PC-9 (cell line): ENCODE results near the gene ULBP3. TPM values are rescaled to one million over a fixed set of nuclear protein-coding genes. Genes with fewer than 3 reads are reported as not detected.

Experiments
- BruUV-seq: library from RNA; stranded (reverse); fragments of 400-500 nt; replicated peaks from 2 replicates; lab custom pipeline; 2021; lab: Mats Ljungman, UMichigan
- CTCF ChIA-PET: fragments of 300-600 bp; sonication (Branson Sonifier 250); formaldehyde crosslinking; loops from one replicate; lab custom pipeline; 2022; ENCODE audit warnings: antibody characterized with exemption; lab: Charles Lee
- POLR2A ChIA-PET: fragments of 300-600 bp; sonication (Branson Sonifier 250); formaldehyde crosslinking; loops from one replicate; lab custom pipeline; 2022; ENCODE audit warnings: antibody characterized with exemption; ENCODE audit not compliant: unreplicated experiment; lab: Charles Lee
- DNase-seq, 2 experiments: peaks; one replicate each; pipeline versions ENCODE4 v3.0.0 to v3.0.0-alpha.2; 2015 to 2022; ENCODE audit warnings: mixed read lengths in 1 of 2
- H2AFZ ChIP-seq: fragments of 200-600 bp; sonication (generic); 2 replicates; pipeline ENCODE4 v1.8.1; 2017; ENCODE audit warnings: antibody characterized with exemption
- H3F3A ChIP-seq: fragments of 200-600 bp; sonication (generic); 2 replicates; pipeline ENCODE4 v1.8.1; 2017; ENCODE audit warnings: antibody characterized with exemption, mild to moderate bottlenecking, low read depth; ENCODE audit not compliant: insufficient read depth
- H3K27ac ChIP-seq: fragments of 200-600 bp; sonication (generic); 2 replicates; pipeline ENCODE4 v1.6.1; 2016; ENCODE audit warnings: mixed run types
- H3K27me3 ChIP-seq: fragments of 200-600 bp; sonication (generic); 2 replicates; pipeline ENCODE4 v1.6.1; 2016; ENCODE audit warnings: low read depth, mixed run types; ENCODE audit not compliant: insufficient read depth
- H3K36me3 ChIP-seq: fragments of 200-600 bp; sonication (generic); 2 replicates; pipeline ENCODE4 v1.6.1; 2016; ENCODE audit warnings: low read depth, mixed run types
- H3K4me1 ChIP-seq: fragments of 200-600 bp; sonication (generic); replicated peaks from 2 replicates; pipeline ENCODE4 v1.6.1; 2016; ENCODE audit warnings: mixed run types; ENCODE audit not compliant: insufficient read depth
- H3K4me2 ChIP-seq: fragments of 200-600 bp; sonication (generic); 2 replicates; pipeline ENCODE4 v1.6.1; 2017; ENCODE audit warnings: mixed run types
- H3K4me3 ChIP-seq: fragments of 200-600 bp; sonication (generic); 2 replicates; pipeline ENCODE4 v1.6.1; 2016; ENCODE audit warnings: mixed run types
- H3K79me2 ChIP-seq: fragments of 200-600 bp; sonication (generic); 2 replicates; pipeline ENCODE4 v1.6.1; 2017; ENCODE audit warnings: low read depth, mixed run types
- H3K9me2 ChIP-seq: fragments of 200-600 bp; sonication (generic); 2 replicates; pipeline ENCODE4 v1.8.1; 2017; ENCODE audit warnings: mild to moderate bottlenecking; ENCODE audit not compliant: insufficient read depth
- H3K9me3 ChIP-seq: fragments of 200-600 bp; sonication (generic); 2 replicates; pipeline ENCODE4 v1.8.1; 2016; ENCODE audit warnings: low read depth; ENCODE audit not compliant: insufficient read depth
- H4K20me1 ChIP-seq: fragments of 200-600 bp; sonication (generic); 2 replicates; pipeline ENCODE4 v1.8.1; 2017; ENCODE audit not compliant: insufficient read depth
- EZH2 ChIP-seq: fragments of 200-600 bp; sonication (generic); IDR thresholded peaks from 2 replicates; pipeline ENCODE4 v1.8.0; 2017; ENCODE audit warnings: antibody characterized with exemption, low read depth
- intact Hi-C: fragments of 100-400 bp; cut with micrococcal nuclease; formaldehyde crosslinking; loops from one replicate; pipeline ENCODE4 v1.10.0; 2022; ENCODE audit not compliant: unreplicated experiment
- total RNA-seq: library from RNA; stranded (reverse); gene quantifications from 2 replicates; pipeline ENCODE4 v1.2.3, GENCODE V29; 2021
- TF ChIP-seq, protein P1 (sequence below): fragments of 200-600 bp; sonication (generic); conservative IDR thresholded peaks from 2 replicates; pipeline ENCODE4 v1.6.1; 2017; ENCODE audit warnings: mixed run types, antibody characterized with exemption, mild to moderate bottlenecking, moderate library complexity

Gene ULBP3
- total RNA-seq, 1 experiment from 2014 or later, result 4.2 TPM

DNA sequence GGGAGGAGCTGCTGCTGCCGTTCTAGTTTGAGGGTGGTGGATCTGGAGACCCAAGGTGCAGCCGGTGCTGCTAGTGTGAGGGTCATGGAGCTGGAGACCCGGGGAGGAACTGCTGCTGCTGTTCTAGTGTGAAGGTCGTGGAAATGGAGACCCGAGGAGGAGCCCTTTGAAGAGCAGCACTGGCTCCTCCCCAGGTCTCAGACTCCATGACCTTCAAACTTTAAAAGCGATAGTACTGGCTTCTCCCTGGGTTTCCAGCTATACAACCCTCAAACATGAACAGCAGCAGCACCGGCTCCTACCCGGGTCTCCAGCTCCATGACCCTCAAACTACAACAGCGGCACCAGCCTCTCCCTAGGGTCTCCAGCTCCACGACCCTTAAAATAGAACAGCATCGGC, 15.5 kb downstream of the ULBP3 start:
- no peak overlapping the region for H3K4me2 ChIP-seq
- BruUV-seq, result no TSS peak
- no peak overlapping the region for H3K27ac ChIP-seq

DNA sequence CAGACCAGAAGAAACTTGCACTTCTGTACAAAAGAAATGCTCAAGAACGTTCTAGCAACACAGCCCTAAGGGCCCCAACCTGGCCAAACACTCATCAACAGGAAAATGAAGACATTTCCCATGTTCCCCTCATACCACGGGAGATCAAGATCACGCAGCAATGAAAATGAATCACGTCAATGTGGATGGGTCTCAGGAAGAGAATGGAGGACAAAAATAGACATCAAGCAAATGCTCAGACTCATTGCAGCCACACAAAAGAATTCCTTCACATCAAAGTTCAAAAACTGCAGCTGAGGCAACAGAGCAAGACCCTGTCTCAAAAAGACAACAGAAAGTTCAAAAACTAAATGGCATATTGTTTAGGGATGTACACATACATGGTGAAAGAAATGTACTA, 18.1 kb downstream of the ULBP3 start:
- H3K4me2 ChIP-seq, result no peak overlapping the region
- no peaks in the 10 kb centered on the region for H3K79me2 ChIP-seq
- ChIA-PET CTCF (no interaction called here), POLR2A (no interaction called here)
- no peak overlapping the region for H2AFZ ChIP-seq
- peaks cover 44% of the 10 kb centered on the region for H3K27me3 ChIP-seq
- no peaks in the 10 kb centered on the region; the same call in 1 of the 2 replicates for H3K4me1 ChIP-seq
- no peaks in the 10 kb centered on the region for H3F3A ChIP-seq
- no peaks in the 10 kb centered on the region for H4K20me1 ChIP-seq
- intact Hi-C loops, result no loop called here
- H3K9me2 ChIP-seq, result no peaks in the 10 kb centered on the region
- H3K36me3 ChIP-seq, result no peaks in the 10 kb centered on the region
- H3K9me3 ChIP-seq, result no peaks in the 10 kb centered on the region
- no TSS peak for BruUV-seq
- TF ChIP-seq EZH2, result no peak
- TF ChIP-seq, protein P1, sequence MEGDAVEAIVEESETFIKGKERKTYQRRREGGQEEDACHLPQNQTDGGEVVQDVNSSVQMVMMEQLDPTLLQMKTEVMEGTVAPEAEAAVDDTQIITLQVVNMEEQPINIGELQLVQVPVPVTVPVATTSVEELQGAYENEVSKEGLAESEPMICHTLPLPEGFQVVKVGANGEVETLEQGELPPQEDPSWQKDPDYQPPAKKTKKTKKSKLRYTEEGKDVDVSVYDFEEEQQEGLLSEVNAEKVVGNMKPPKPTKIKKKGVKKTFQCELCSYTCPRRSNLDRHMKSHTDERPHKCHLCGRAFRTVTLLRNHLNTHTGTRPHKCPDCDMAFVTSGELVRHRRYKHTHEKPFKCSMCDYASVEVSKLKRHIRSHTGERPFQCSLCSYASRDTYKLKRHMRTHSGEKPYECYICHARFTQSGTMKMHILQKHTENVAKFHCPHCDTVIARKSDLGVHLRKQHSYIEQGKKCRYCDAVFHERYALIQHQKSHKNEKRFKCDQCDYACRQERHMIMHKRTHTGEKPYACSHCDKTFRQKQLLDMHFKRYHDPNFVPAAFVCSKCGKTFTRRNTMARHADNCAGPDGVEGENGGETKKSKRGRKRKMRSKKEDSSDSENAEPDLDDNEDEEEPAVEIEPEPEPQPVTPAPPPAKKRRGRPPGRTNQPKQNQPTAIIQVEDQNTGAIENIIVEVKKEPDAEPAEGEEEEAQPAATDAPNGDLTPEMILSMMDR, result no peak
- no peak overlapping the region for H3K27ac ChIP-seq
- no peak for DNase-seq
- no peak overlapping the region for H3K4me3 ChIP-seq

More for the DNA sequence above, 15.5 kb downstream of the ULBP3 start:
- H3K9me3 ChIP-seq, result no peaks in the 10 kb centered on the region
- H3K27me3 ChIP-seq, result peaks cover 56% of the 10 kb centered on the region
- H3K4me3 ChIP-seq, result no peak overlapping the region
- no peaks in the 10 kb centered on the region for H4K20me1 ChIP-seq
- H3F3A ChIP-seq, result no peaks in the 10 kb centered on the region
- H3K4me1 ChIP-seq, result no peaks in the 10 kb centered on the region
- CTCF ChIA-PET, result interaction anchor here (0.6 kb wide), 1 partner anchor 321 kb away, joined by 5 read pairs; no protein-coding TSS in a partner anchor
- POLR2A ChIA-PET, result no interaction called here
- H3K79me2 ChIP-seq, result no peaks in the 10 kb centered on the region
- H3K36me3 ChIP-seq, result no peaks in the 10 kb centered on the region
- H2AFZ ChIP-seq, result no peak overlapping the region
- intact Hi-C loops, result no loop called here
- no peaks in the 10 kb centered on the region for H3K9me2 ChIP-seq
- TF ChIP-seq, protein P1, result no peak
- no peak for TF ChIP-seq EZH2
- no peak for DNase-seq

DNA sequence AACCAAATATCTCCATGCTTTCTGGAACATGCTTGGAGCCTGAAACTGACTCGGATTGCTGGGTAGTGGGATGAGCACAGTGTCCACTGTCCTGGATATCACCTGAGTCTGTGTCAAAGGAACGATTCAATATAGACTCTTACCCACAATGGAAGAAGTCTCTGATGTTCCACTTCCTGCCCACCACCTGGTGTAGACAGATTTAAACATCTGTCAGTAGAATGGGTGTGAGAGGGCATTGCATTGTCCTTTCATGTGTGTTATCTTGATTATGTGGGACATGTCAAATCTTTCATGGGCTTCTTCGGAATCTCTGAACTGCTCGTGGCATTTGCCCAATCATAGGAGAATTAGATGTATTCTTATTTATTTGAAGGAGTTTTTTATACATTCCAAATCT, 20.8 kb downstream of the ULBP3 start:
- BruUV-seq, result no TSS peak
- no peak overlapping the region for H2AFZ ChIP-seq
- no peaks in the 10 kb centered on the region for H4K20me1 ChIP-seq
- intact Hi-C loops, result no loop called here
- no peaks in the 10 kb centered on the region for H3K9me2 ChIP-seq
- H3F3A ChIP-seq, result no peaks in the 10 kb centered on the region
- no peak overlapping the region for H3K27ac ChIP-seq
- ChIA-PET CTCF (no interaction called here), POLR2A (no interaction called here)
- H3K27me3 ChIP-seq, result peaks cover 17% of the 10 kb centered on the region
- no peaks in the 10 kb centered on the region for H3K9me3 ChIP-seq
- H3K79me2 ChIP-seq, result no peaks in the 10 kb centered on the region
- H3K36me3 ChIP-seq, result no peaks in the 10 kb centered on the region
- H3K4me1 ChIP-seq, result no peaks in the 10 kb centered on the region; the same call in 1 of the 2 replicates
- no peak overlapping the region for H3K4me3 ChIP-seq
- no peak for DNase-seq
- TF ChIP-seq, protein P1, result no peak
- TF ChIP-seq EZH2, result no peak
- no peak overlapping the region for H3K4me2 ChIP-seq
